Right renal cortex interstitium (tissue), 3 donors: Measurements from ENCODE around the gene JADE2. TPM values are rescaled to one million over a fixed set of nuclear protein-coding genes. Genes with fewer than 3 reads are reported as not detected.

Experiments
- DNase-seq, 3 donors: peaks; one replicate each; pipeline ENCODE4 v3.0.0-alpha.2; 2013; ENCODE audit warnings: low read depth in 3 of 3, low spot score in 2 of 3
- polyA plus RNA-seq, 3 donors: library from polyadenylated mRNA; unstranded; fragments of 120-200 nt; gene quantifications; one replicate each; pipeline ENCODE4 v1.2.1, GENCODE V29; 2013; ENCODE audit not compliant: insufficient read length in 3 of 3

The JADE2 gene
- polyA plus RNA-seq, 3 donors: 9.7 to 10.3 (median 9.9) TPM

DNA sequence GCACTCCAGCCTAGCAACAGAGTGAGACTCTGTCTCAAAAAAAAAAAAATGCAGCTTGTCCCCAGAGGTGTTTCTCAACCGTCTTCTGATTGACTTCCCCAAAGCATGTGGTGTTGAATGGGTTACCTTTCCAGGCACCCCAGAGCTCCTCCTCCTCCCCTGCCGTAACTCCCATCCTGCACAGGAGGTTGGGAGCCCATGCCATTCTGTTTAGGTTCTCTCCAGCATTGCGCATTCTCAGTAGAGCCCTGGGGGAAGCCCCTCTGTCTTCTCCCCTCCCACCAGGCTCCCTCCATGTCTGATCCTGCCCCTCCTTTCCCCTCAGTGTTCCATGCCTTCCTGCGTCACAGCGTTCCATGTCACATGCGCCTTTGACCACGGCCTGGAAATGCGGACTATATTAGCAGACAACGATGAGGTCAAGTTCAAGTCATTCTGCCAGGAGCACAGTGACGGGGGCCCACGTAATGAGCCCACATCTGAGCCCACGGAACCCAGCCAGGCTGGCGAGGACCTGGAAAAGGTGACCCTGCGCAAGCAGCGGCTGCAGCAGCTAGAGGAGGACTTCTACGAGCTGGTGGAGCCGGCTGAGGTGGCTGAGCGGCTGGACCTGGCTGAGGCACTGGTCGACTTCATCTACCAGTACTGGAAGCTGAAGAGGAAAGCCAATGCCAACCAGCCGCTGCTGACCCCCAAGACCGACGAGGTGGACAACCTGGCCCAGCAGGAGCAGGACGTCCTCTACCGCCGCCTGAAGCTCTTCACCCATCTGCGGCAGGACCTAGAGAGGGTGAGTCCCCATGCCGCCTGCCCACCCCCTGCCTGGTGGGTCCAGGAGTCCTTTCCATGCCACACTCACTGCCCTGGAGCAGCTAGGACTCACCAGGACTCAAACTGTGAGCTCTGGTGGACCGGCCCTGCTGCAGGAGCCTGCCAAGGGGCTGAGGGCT, 40.6 kb downstream of the JADE2 start:
- DNase-seq: no peak

DNA sequence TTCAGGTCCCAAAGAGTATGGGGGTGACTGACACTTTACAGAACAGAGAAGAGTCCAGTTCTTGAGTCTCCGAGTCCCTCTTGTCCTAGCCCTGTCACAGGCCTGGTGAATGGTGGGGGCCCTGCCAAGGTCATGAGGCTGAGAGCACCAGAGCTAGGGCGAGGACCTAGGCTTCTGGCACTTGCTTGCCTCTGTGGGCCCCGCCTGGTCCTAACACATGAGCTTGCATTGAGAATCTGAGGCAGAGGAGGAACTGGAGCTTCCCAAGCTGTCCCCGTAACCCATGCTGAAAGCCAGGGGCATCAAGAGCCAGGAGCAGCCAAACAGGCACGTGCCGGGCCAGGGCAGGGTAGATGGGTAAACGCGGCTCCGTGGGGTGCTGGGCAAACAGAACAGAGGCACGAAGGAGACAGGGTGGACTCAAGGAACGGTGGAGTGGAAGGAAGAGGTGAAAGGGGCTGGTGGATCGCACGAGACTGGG, 41.3 kb downstream of the JADE2 start:
- no peak for DNase-seq

DNA sequence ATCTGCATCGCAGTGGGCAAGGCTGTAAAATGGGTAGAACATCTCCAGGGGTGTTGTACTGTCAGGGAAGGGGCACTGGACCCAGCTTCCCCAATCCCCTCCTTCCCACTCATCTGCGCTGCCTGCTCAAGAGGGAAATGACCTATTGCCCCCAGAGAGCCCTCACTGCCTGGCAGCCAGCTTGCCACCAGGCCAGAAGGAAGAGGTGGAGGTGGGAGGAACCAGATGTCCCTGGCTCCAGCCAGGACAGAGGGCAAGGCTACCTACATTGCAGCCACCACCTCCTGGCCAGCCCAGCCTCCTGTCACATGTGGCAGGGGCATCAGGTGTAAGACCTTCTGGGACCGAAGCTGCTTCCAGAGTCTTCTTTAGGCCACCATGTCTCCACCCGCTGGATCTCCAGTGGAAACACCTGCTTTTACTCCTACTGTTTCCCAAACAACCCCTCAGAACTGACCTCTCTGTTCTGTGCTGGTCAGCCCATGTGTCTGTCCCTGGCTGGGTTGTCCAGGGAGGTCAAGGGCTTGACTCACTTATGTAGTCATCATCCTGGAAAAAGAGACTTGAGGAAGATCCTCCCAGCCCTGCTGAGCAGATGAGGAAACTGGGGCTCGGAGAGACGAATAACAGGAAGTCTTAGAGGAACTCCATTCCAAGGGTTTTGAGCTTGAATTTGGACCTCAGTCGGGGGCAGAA, 42.3 kb downstream of the JADE2 start:
- DNase-seq: no peak

DNA sequence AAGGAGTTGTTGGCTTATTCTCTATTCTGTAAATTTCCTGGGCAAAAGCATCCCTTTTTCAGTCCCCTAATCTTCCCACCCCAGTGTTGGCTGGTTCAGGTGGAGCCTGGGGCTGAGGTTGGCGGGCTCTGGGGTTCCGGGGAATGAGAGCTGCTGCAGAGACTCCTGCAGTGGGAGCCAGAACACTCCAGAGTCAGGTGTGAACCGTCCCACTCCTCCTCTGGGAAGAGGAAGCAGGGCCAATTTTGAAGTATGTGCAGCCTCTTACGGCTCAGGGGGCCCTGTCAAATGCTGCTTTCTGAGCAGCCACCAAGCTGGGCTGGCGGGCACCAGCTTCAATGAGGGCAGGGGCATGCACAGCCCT, 42.8 kb downstream of the JADE2 start:
- DNase-seq: no peak

DNA sequence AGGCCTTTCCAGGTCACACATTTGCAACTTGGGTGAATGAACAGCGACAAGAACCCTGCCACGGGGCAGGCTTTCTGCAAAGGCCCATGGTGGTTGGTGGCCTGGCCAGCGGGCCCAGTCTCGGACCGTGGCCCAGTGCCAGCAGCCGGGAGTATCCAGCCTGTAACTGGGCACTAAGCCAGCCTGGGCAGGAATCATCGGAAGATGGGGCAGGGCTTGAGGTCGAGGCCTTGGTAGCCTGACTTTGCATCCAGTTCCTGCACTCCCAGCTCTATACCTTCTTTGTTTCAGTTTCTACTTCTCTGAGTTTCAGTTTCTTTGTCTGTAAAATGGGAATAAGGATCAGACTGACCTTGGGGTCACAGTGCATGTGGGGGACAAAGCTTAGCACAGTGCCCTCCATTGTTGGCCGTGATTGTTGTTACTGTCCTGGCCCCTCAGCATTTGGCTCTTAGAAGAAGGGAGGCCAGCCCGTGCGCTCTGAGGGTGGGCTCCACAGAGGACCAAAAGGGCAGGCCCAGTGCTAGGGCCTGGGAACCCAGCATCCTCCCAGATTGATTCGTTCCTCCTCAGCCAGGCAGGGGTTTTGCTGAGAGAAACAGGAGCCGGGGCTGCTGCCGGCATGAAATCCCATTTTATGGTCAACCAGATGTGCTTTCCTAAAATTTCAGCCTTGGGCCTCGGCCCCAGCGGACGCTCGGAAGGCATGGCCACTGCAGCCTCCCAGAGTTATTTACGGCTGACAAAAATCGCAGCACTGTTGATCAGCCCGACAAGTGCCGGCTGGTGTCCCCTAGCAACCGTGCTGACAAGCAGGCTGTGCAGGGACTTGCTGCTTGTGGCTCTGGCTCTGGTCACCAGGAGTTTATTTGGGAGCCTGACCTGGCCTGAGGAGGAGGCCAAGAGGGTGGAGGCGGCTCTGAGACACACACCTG, 43.6 kb downstream of the JADE2 start:
- peak in 1 of 3 donors; percentile 70 for DNase-seq

DNA sequence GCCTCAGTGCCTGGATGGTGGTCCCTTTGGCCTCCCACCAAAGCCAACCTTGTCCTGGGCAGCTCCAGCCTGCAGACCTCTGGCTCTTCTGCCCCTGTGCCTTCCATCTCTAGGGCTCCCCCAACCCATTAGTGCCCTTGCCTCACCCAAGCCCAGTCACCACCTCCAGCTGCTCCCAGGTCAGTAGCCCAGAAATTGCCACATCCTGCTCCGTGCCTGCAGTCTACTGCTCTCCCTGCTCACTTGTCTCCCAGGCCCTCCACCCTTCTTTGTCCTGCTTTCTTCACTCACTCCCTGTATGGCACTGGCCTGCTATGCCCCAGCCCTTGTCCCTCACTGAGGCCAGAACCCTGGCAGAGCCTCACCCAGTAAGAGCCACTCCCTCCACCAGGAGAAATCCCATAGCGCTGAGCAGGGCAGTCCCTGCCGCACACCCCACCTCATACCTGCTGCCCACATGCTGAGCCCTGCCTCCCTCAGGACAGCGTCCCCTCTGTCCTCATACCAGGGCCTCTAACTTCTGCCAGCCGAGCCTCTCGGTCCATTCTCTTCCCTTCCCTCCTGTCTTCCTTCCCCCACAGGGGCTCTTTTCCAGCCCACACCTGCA, 44.4 kb downstream of the JADE2 start:
- DNase-seq: no peak

DNA sequence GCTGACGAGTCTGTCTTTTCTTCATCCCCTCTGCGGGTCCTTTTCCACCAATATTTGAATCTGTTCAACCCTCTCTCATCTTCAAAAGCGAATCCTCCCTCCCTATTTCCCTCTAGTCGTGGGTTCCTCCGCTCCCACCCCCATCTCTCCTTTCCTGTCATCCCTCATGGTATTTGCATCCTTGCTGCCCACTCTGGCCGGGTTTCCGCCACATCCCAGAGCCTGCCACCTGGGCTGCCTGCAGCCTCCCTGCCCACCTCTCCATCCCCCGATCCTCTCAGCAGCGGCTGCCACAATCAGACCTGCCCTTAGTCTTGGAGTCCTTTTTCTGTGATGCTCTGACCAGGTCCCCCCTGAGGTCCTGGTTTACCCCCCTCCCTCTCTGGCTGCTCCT, 44.9 kb downstream of the JADE2 start:
- no peak for DNase-seq

DNA sequence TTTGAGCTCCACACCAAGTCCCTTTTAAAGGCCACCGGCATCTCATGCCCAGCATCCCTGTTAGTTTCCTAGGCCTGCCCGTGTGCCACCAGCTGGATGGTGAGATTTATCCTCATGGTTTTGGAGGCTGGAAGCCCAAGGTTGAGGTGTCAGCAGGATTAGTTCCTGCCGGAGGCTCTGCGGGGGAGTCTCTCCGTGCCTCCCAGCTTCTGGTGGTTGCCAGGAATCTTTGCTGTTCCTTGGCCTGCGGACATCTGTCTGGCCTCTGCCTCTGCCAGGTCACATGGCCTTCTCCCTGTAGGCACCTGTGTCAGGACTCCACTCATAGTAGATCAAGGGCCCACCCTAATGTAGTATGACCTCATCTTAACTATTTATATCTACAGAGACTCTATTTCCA, 45.4 kb downstream of the JADE2 start:
- no peak for DNase-seq

DNA sequence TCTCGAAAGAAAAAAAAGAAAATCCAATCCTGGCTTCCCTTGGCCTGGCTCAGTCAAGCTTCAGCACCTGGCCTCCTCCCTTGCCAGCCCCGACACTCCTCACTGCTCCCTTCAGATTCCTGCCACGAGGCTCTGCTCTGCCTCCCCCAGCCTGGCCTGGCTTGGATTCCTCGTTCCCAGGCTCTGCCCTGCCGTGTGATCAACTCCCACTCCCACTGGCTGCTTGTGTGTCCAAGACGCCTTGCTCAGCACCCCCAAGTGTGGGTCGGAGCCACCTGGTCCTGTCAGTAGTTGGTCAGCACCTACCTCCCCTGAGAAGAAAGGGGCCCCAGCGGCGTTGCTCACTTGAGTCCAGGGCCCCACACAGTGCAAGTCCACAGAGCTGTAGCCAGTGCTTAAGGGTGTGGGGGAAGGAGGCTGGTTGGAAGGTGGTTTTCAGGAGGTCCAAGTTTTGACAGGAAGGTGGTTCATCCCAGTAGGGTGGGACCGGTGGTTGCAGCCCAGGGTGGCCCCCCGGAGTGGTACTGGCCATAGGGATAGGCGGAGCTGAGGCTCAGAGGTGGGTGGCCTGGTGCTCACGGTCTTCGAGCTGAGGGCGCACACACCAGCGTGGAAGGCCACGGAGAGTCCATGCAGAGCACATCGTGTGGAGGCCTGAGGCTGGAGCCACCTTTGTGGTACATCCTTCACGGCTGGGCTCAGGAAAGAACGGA, 46.4 kb downstream of the JADE2 start:
- DNase-seq: no peak

DNA sequence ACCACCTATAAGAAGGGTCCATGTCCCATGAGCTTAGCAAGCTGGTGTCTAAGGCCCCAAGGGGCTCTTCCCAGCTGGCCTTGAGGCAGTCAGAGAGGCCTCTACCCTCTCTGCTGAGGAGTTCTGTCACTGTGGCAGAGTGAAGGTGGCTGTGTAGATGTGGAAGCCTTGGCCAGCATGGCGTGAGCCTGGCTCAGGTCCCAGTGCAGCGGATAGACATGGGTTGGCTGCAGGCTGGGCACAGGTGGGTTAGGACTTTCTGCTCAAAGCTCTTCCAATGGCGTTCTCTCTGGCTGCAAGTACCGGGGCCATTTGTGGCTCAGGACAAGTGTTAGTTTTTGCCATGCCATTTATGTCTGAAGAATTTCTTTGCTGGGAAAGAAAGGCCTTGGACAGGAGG, 47.3 kb downstream of the JADE2 start:
- DNase-seq: no peak

DNA sequence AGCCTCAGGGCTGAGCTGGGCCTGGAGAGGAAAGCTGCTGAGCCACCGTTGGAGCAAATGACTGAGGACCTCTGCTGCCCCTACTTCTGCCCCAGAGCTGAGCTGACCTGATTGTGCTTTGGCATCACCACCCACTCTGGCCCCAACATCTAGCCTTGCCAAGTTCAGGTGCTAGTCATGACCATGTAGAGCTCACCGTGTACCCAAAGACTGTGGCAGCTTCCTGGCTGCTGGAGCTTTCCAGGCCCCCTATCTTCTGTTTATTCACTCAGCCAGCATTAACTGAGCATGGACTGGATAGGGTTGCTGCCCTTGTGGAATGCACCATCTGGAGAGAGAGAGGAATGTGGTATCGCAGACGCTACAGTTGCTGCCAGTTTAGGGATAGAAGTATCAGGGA, 49.1 kb downstream of the JADE2 start:
- no peak for DNase-seq

DNA sequence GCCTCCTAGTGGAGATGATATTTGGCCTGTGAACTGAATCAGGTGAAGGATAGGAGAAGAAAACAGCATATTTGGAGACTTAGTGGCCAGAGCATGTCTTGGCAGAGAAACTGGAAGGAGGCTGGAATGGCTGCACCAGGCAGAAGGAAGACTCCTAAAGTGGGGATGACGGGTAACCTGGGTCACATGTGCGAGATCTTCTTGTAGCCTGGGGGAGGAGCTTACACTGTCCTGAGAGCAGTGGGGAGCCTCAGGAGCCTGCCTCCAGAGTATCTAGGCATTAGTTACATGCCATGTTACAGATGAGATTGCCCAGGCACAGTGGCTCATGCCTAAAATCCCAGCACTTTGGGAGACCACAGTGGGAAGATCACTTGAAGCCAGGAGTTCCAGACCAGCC, 49.8 kb downstream of the JADE2 start:
- DNase-seq: no peak

DNA sequence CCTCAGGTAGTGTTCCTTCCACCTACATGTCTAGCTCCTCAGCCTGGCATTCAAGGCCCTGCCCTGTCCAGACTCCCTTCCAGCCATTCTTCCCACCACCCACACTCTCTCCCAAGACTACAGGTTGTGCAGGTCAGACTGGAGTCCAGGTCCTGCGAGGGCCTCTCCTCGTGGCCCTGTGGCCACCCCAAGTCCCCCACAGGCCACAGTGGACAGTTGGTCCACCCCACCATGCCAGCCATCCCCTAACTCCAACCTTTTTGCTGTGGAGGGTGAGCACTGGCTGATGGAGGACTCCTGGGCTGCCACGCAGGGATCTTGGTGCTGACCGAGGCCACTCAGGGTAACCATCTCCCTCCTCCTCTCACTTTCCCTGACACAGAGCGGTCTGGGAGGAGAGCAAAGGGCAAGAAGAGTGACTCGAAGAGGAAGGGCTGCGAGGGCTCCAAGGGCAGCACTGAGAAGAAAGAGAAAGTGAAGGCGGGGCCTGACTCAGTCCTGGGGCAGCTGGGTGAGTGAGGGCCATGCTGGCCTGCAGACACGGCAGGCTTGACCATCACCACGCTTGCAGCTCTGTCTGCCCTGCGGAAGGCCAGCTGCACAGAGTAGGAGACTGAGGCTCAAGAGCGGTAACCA, 51.0 kb downstream of the JADE2 start:
- DNase-seq: no peak

DNA sequence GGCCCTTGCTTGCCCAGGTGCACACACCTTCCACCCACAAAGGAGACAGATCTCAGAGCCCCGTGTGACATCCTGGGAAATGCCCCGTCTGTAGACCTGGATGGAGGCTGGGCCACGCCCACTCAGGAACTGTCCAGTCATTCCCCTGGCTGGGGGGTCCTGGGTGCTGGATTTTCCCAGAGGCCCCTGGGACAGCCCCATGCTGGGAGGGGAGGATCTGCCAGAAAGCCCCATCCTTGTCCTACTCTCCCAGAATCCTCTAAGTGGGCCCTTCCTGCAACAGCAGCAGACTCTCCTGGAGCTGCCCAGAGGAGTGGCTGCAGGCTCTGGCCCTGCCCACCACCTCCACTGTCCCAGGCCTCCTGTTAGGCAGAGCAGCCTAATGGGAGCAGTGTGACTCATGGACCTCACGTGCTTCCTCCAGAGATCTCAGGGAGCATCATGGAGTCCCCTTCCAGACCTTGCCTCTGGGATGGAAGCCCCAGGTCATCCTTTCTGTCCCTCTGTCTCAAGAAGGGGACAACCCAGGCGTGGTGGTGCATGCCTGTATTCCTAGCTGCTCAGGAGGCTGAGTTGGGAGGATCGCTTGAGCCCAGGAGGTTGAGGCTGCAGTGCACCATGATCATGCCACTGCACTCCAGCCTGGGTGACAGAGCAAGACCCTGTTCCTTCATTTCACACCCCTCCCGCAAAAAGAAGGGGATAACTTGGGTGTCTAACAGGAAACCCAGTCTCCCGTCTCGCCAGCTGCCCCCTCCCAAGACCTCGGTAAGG, 51.7 kb downstream of the JADE2 start:
- no peak for DNase-seq

DNA sequence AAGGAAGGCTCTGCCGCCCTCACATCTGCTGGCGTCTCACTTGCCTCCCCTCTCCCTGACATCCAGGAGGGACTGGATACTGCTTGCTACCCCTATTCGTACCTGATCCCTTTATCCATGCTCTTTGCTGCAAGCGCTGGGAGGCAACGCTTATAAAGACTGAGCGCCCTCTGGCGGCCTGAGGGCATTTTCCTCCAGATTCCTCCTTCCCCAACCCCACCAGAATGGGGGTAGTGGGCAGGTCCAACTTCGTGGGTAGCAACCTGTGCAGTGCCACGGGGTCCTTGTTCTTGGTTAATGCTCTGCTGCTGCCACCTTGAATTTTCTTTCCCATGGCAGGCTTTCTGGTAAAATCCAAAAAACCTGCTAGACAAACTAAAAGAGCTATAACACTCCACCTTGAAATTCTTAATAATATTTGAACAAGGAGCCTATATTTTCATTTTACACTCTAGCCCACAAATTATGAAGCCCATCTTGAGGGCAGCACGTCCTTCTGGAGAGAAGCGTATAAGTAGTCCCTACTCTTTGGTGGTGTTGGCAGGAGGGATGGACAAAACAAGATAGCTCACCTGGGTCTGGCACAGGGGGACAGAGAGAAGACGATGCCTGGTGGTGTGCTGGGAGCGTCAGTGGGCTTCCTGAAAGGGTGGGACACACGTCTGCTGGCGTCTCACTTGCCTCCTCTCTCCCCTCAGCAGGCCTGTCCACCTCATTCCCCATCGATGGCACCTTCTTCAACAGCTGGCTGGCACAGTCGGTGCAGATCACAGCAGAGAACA, 52.5 kb downstream of the JADE2 start:
- DNase-seq: peak in 1 of 3 donors; percentile 63

DNA sequence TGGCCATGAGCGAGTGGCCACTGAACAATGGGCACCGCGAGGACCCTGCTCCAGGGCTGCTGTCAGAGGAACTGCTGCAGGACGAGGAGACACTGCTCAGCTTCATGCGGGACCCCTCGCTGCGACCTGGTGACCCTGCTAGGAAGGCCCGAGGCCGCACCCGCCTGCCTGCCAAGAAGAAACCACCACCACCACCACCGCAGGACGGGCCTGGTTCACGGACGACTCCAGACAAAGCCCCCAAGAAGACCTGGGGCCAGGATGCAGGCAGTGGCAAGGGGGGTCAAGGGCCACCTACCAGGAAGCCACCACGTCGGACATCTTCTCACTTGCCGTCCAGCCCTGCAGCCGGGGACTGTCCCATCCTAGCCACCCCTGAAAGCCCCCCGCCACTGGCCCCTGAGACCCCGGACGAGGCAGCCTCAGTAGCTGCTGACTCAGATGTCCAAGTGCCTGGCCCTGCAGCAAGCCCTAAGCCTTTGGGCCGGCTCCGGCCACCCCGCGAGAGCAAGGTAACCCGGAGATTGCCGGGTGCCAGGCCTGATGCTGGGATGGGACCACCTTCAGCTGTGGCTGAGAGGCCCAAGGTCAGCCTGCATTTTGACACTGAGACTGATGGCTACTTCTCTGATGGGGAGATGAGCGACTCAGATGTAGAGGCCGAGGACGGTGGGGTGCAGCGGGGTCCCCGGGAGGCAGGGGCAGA, 53.3 kb downstream of the JADE2 start:
- DNase-seq: no peak

DNA sequence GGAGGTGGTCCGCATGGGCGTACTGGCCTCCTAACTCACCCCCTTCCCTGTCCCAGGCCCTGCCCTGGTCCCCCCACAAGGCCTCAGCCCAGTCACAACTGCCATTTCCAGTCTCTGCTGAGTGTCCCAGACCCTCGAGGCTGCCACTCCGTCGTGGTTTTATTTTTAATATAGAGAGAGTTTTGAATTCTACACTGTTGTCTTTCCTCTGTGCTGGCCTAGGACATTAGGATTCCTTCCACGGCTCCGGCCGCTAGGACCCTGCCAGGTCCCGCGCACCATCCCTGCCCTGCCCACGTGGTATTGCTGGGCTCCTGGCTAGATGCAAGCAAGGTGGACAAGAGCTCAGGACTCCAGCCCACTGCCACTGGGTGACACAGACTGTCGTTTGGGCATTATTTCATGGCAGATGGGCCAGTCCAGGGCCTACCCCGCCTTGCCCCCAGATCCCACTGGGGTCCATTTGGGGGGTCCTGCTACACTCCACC, 53.9 kb downstream of the JADE2 start:
- DNase-seq: no peak
